Naive thymus-derived CD4-positive, alpha-beta T cell (primary cell): Measurements from ENCODE around the gene CD44. TPM values are rescaled to one million over a fixed set of nuclear protein-coding genes. Genes with fewer than 3 reads are reported as not detected.
"Not testable (repeated sequence)": the region's sequence is repeated elsewhere in the genome, so short reads cannot be mapped to it uniquely, and the experiment has no call there.

ENCODE experiments used
- ATAC-seq: fragments of 150-1000 bp; cut with Tn5 transposase; 2 replicates; pipeline ENCODE4 v1.10.0; 2021; ENCODE audit warnings: mild to moderate bottlenecking, moderate library complexity
- CTCF ChIA-PET: fragments of 350-600 bp; sonication (Branson Sonifier 250); formaldehyde crosslinking; loops from one replicate; lab custom pipeline; 2021; ENCODE audit warnings: antibody characterized with exemption; lab: Charles Lee
- POLR2A ChIA-PET: fragments of 350-600 bp; sonication (Branson Sonifier 250); formaldehyde crosslinking; loops from one replicate; lab custom pipeline; 2021; ENCODE audit warnings: antibody characterized with exemption, inconsistent platforms; lab: Charles Lee
- DNase-seq, 9 donors: peaks; one replicate each; pipeline versions ENCODE4 v3.0.0 to v3.0.0-alpha.2; 2020 to 2022; ENCODE audit warnings: mixed read lengths in 1 of 9
- H3K27ac ChIP-seq: one replicate; pipeline ENCODE4 v1.7.0; 2013; ENCODE audit warnings: mild to moderate bottlenecking, low read depth, low read length, moderate library complexity
- H3K27me3 ChIP-seq, 2 donors: one replicate each; pipeline ENCODE4 v1.7.0; 2013; ENCODE audit warnings: low read length in 2 of 2, mild to moderate bottlenecking in 2 of 2, moderate library complexity in 2 of 2; ENCODE audit not compliant: control insufficient read depth in 2 of 2, insufficient read depth in 2 of 2
- H3K36me3 ChIP-seq, 3 experiments: 1 replicate in 2 of 3; 2 replicates in 1 of 3; pipeline ENCODE4 v1.7.0; 2013; ENCODE audit warnings: low read length in 3 of 3, mild to moderate bottlenecking in 3 of 3, moderate library complexity in 1 of 3; ENCODE audit not compliant: insufficient read depth in 3 of 3, control insufficient read depth in 2 of 3
- H3K4me1 ChIP-seq, 2 donors: one replicate each; pipeline ENCODE4 v1.7.0; 2013; ENCODE audit warnings: low read length in 2 of 2, mild to moderate bottlenecking in 2 of 2, moderate library complexity in 1 of 2; ENCODE audit not compliant: control insufficient read depth in 2 of 2, insufficient read depth in 2 of 2
- H3K4me3 ChIP-seq: 2 replicates; pipeline ENCODE4 v1.7.0; 2013; ENCODE audit warnings: mild to moderate bottlenecking, low read length
- H3K9me3 ChIP-seq, 3 experiments: 1 replicate in 2 of 3; 2 replicates in 1 of 3; pipeline ENCODE4 v1.7.0; 2013; ENCODE audit warnings: low read length in 3 of 3; ENCODE audit not compliant: control insufficient read depth in 2 of 3
- H3K27ac Mint-ChIP-seq, 9 donors: one replicate each; pipeline ENCODE4 v1.8.0; 2020 to 2022; ENCODE audit warnings: mixed read lengths in 9 of 9, mild to moderate bottlenecking in 8 of 9, moderate library complexity in 5 of 9, inconsistent platforms in 2 of 9
- H3K27me3 Mint-ChIP-seq, 5 donors: one replicate each; pipeline ENCODE4 v1.8.0; 2021 to 2022; ENCODE audit warnings: mixed read lengths in 5 of 5, mild to moderate bottlenecking in 1 of 5
- H3K36me3 Mint-ChIP-seq, 5 donors: one replicate each; pipeline ENCODE4 v1.8.0; 2020 to 2022; ENCODE audit warnings: mixed read lengths in 5 of 5, mild to moderate bottlenecking in 3 of 5, inconsistent platforms in 1 of 5
- H3K4me1 Mint-ChIP-seq, 7 donors: one replicate each; pipeline ENCODE4 v1.8.0; 2020 to 2022; ENCODE audit warnings: mixed read lengths in 7 of 7, mild to moderate bottlenecking in 3 of 7, inconsistent platforms in 1 of 7
- H3K4me3 Mint-ChIP-seq, 10 donors: one replicate each; pipeline ENCODE4 v1.8.0; 2020 to 2022; ENCODE audit warnings: mild to moderate bottlenecking in 10 of 10, mixed read lengths in 10 of 10, moderate library complexity in 6 of 10, inconsistent platforms in 2 of 10
- H3K9me3 Mint-ChIP-seq, 11 donors: one replicate each; pipeline ENCODE4 v1.8.0; 2020 to 2022; ENCODE audit warnings: mixed read lengths in 11 of 11, mild to moderate bottlenecking in 4 of 11, inconsistent platforms in 1 of 11, moderate library complexity in 1 of 11
- intact Hi-C, 2 donors: fragments of 100-400 bp; cut with micrococcal nuclease; formaldehyde crosslinking; loops; one replicate each; pipeline ENCODE4 v1.15.1; 2023
- polyA plus RNA-seq, 2 donors: library from polyadenylated mRNA; unstranded; fragments of 300-500 nt; fragmentation: Illumina TruSeq; gene quantifications; one replicate each; pipeline ENCODE4 v1.2.3, GENCODE V29; 2021
- total RNA-seq, 6 experiments: library from RNA in 5 of 6; stranded (reverse) in 5 of 6; gene quantifications; 1 replicate in 5 of 6; 2 replicates in 1 of 6; pipeline ENCODE4 v1.2.3 and lab custom pipeline; 2021 to 2026

CD44 gene
- total and polyA plus RNA-seq, 7 experiments from 2014 or later: 332 to 1,223 (median 755) TPM

DNA sequence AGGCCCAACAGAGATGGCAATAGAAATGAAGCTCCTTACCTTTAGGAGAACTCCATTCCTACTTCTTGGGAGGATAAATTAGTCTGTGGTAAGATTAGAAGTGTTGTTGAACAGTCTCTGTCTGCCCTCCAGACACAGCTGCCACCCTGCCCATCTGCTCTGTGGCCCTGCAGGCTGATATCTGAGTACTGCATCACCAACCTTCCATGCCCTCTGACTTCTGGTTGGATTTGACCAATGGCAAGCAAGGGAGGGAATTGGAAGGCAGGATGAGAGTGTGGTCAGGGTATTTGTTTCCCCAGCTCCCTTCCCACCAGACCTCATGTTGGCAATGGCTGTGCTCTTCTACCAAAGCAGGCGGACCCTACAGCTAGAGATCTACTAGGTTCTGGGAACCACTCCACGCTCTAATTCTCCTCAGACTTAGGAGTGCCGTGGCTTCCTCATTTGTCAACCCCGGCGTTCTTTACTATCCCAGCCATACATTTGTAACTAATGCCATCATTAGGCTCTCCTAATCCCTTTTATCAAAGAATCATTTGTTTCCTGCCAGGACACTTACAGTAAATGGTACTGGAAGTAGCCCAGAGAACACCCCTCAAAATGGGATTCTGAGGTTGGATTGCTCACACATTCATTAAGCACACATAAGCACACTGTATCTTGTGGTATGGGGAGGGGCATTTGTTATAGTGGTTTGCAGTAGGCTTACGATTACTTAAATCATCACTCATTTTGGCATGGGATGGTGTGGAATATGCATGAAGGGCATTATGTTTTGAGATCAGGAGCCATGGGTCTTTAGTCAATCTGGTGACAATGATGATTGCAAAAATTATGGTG, 35.4 kb upstream of the CD44 start:
- H3K27ac ChIP-seq: no peak overlapping the region
- Mint-ChIP-seq H3K27me3 (no peaks in the 10 kb centered on the region), H3K36me3 (peaks cover 0 to 6% (median 0%) of the 10 kb centered on the region in 5 donors), H3K9me3 (peaks cover 0 to 3% (median 0%) of the 10 kb centered on the region in 11 donors), H3K4me3 (no peak overlapping the region), H3K27ac (peak overlapping the region in 2 of 9 donors; percentile 2), H3K4me1 (peaks cover 22 to 52% (median 43%) of the 10 kb centered on the region in 7 donors)
- ChIA-PET POLR2A (interaction anchor here (1.0 to 1.9 kb wide), 4 partner anchors 18 to 56 kb away, joined by 3 to 7 read pairs (median 5); no protein-coding TSS in a partner anchor), CTCF (no interaction called here)
- ATAC-seq (no peak), DNase-seq (no peak)
- no peaks in the 10 kb centered on the region for H3K9me3 ChIP-seq
- intact Hi-C loops: no loop called here
- H3K27me3 ChIP-seq: no peaks in the 10 kb centered on the region
- H3K4me3 ChIP-seq: no peak overlapping the region
- peaks cover 9 to 33% of the 10 kb centered on the region in 2 donors for H3K4me1 ChIP-seq
- no peaks in the 10 kb centered on the region for H3K36me3 ChIP-seq

DNA sequence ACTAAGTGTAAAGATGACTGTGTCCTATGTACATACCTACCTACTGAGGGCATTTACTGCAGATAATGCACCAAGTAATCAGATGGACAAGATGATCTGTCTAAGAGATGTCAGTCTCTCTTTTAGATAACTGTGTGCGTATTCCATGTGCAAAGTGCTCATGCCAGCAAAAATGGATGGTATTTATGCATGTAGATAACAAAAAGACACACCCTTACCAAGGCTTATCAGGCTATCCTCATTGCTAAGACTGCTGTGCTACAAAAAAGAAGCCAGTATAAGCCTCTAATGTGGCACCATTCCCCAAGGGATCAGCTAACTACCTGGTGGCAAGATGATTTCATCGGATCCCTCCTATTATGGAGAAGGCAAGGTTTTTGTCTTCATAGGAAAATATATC, 34.3 kb upstream of the CD44 start:
- Histone ChIP-seq H3K27me3 (no peaks in the 10 kb centered on the region), H3K4me3 (no peak overlapping the region), H3K36me3 (no peaks in the 10 kb centered on the region), H3K27ac (no peak overlapping the region), H3K4me1 (peaks cover 9 to 33% of the 10 kb centered on the region in 2 donors), H3K9me3 (no peaks in the 10 kb centered on the region)
- CTCF ChIA-PET: interaction anchor here (0.5 kb wide), 1 partner anchor 62 kb away, joined by 3 read pairs; no protein-coding TSS in a partner anchor
- H3K36me3 Mint-ChIP-seq: peaks cover 0 to 10% (median 0%) of the 10 kb centered on the region in 5 donors
- POLR2A ChIA-PET: interaction anchor here (1.5 kb wide), 1 partner anchor 20 kb away, joined by 8 read pairs; no protein-coding TSS in a partner anchor
- DNase-seq: no peak
- peaks cover 0 to 8% (median 0%) of the 10 kb centered on the region in 11 donors for H3K9me3 Mint-ChIP-seq
- no peak overlapping the region for H3K4me3 Mint-ChIP-seq
- no peaks in the 10 kb centered on the region for H3K27me3 Mint-ChIP-seq
- H3K4me1 Mint-ChIP-seq: peaks cover 26 to 59% (median 49%) of the 10 kb centered on the region in 7 donors
- intact Hi-C loops: no loop called here
- ATAC-seq: no peak
- no peak overlapping the region for H3K27ac Mint-ChIP-seq

DNA sequence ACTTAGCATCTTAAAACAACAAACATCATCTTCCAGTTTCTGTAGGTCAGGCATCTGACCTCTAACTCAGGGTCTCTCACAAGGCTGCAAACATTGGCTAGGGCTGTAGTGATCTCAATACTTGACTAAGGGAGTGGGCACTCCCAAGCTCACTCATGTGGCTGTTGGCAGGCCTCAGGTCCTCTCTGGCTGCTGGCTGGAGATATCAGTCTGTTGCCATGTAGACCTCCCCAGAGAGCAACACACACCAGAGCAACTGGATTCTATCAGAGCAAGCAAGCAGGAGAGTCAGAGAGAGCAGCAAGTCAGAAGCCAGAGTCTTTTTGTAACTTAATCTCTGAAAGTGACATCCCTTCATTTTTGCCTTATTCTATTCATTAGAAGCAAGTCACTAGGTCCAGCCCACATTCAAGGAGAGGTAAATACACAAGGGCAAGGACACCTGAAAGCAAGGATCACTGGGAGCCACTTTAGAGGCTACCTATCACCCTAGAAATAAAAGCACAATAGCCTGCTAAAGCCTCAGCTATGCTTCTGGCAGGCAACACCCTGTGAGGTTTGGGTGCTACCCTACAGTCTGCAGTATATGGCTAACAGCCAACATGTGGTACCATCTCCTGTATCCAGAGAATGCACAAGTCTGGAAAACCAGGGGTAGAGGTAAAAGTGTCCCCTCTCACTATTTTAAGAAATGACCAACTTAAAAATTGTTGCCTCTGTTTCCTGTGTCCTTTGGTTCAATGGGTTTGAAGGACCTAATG, 33.5 kb upstream of the CD44 start:
- DNase-seq (no peak), ATAC-seq (no peak)
- Histone ChIP-seq H3K36me3 (no peaks in the 10 kb centered on the region), H3K4me1 (peaks cover 9 to 34% of the 10 kb centered on the region in 2 donors), H3K4me3 (no peak overlapping the region), H3K27me3 (no peaks in the 10 kb centered on the region), H3K9me3 (no peaks in the 10 kb centered on the region), H3K27ac (no peak overlapping the region)
- ChIA-PET CTCF (interaction anchor here (0.7 kb wide), 1 partner anchor 60 kb away, joined by 3 read pairs; no protein-coding TSS in a partner anchor), POLR2A (interaction anchor here (0.8 to 1.5 kb wide), 5 partner anchors 19 to 55 kb away, joined by 3 to 8 read pairs (median 3); no protein-coding TSS in a partner anchor)
- Mint-ChIP-seq H3K36me3 (peaks cover 0 to 10% (median 0%) of the 10 kb centered on the region in 5 donors), H3K4me1 (peaks cover 32 to 68% (median 57%) of the 10 kb centered on the region in 7 donors), H3K9me3 (peaks cover 0 to 8% (median 0%) of the 10 kb centered on the region in 11 donors), H3K27me3 (no peaks in the 10 kb centered on the region), H3K4me3 (peak overlapping the region in 1 of 10 donors; percentile 78), H3K27ac (peak overlapping the region in 7 of 9 donors; percentile 12 to 96 (median 83))
- intact Hi-C loops: loop anchor here (1.0 to 2.0 kb wide), 5 partner anchors 9 to 21 kb away; no protein-coding TSS in a partner anchor

DNA sequence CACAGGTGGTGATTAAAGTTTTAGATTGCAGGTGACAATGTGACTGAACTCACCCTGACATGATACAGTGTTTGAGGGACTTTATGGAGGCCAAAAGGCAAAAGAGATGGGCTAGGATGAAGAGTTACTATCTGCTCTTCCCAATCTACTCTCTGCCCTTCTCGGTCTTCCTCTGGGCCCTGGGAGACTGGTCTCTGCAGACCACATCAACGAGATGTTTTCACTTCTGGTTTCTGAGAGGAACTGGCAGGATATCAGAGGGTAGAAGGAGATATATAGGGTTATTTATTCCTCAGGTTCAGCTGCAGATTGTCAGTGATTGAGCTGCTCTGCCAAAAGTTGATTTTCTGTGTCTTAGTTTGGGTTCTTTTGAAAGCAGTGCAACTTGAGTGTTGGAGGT, 32.4 kb upstream of the CD44 start:
- intact Hi-C loops: loop anchor here (1.0 to 2.0 kb wide), 5 partner anchors 8 to 22 kb away; no protein-coding TSS in a partner anchor
- Mint-ChIP-seq H3K4me1 (peaks cover 43 to 79% (median 68%) of the 10 kb centered on the region in 7 donors), H3K36me3 (peaks cover 0 to 10% (median 0%) of the 10 kb centered on the region in 5 donors), H3K4me3 (peak overlapping the region; percentile 16 to 78 (median 70)), H3K27ac (peak overlapping the region in 8 of 9 donors; percentile 83 to 97 (median 92)), H3K27me3 (no peaks in the 10 kb centered on the region), H3K9me3 (peaks cover 0 to 8% (median 0%) of the 10 kb centered on the region in 11 donors)
- Histone ChIP-seq H3K4me3 (no peak overlapping the region), H3K36me3 (no peaks in the 10 kb centered on the region), H3K27ac (peak overlapping the region; percentile 66), H3K27me3 (no peaks in the 10 kb centered on the region), H3K4me1 (peaks cover 16 to 45% of the 10 kb centered on the region in 2 donors), H3K9me3 (no peaks in the 10 kb centered on the region)
- ATAC-seq: peak; percentile 74
- CTCF ChIA-PET: no interaction called here
- POLR2A ChIA-PET: interaction anchor here (0.8 to 1.5 kb wide), 4 partner anchors 21 to 59 kb away, joined by 3 to 5 read pairs (median 4); no protein-coding TSS in a partner anchor
- peak in 5 of 9 donors; percentile 31 to 45 (median 38) for DNase-seq

DNA sequence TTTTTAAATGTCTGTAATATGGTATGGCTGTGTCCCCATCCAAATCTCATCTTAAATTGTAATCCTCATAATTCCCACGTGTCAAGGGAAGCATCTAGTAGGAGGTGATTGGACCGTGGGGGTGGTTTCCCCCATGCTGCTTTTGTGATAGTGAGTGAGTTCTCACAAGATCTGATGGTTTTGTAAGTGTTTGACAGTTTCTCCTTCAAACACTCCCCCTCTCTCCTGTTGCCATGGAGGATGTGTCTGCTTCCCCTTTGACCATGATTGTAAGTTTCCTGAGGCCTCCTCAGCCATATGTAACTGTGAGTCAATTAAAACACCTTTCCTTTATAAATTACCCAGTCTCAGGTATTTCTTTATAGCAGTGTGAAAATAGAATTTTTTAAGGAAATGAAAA, 31.1 kb upstream of the CD44 start:
- POLR2A ChIA-PET: interaction anchor here (0.5 to 1.2 kb wide), 4 partner anchors 9 to 61 kb away, joined by 3 to 5 read pairs (median 4); no protein-coding TSS in a partner anchor
- Histone ChIP-seq H3K27ac (no peak overlapping the region), H3K9me3 (no peaks in the 10 kb centered on the region), H3K27me3 (no peaks in the 10 kb centered on the region), H3K4me3 (no peak overlapping the region), H3K4me1 (peaks cover 16 to 47% of the 10 kb centered on the region in 2 donors), H3K36me3 (no peaks in the 10 kb centered on the region)
- Mint-ChIP-seq H3K4me1 (peaks cover 51 to 87% (median 77%) of the 10 kb centered on the region in 7 donors), H3K9me3 (peaks cover 0 to 8% (median 0%) of the 10 kb centered on the region in 11 donors), H3K4me3 (peak overlapping the region in 5 of 10 donors; percentile 17 to 71 (median 36)), H3K36me3 (peaks cover 0 to 10% (median 0%) of the 10 kb centered on the region in 5 donors), H3K27ac (peak overlapping the region in 8 of 9 donors; percentile 75 to 97 (median 88)), H3K27me3 (peaks cover 0 to 6% (median 0%) of the 10 kb centered on the region in 5 donors)
- CTCF ChIA-PET: no interaction called here
- intact Hi-C loops: loop anchor here in 1 of 2 donors (2.0 kb wide), 2 partner anchors 15 to 21 kb away; no protein-coding TSS in a partner anchor
- ATAC-seq (peak; percentile 57), DNase-seq (no peak)

DNA sequence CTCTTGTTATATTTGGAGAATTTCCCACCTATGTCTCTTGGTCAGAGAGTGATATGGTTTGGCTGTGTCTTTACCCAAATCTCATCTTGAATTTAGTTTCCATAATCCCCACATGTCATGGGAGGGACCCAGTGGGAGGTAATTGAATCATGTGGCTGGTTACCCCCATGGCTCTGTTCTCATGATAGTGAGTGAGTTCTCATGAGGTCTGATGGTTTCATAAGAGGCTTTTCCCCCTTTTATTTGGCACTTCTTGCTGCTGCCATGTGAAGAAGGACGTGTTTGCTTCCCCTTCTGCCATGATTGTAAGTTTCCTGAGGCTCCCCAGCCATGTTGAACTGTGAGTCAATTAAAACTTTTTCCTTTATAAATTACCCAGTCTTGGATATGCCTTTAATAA, 30.6 kb upstream of the CD44 start:
- intact Hi-C loops, H3K27me3 ChIP-seq, ATAC-seq, H3K27ac ChIP-seq, H3K36me3 ChIP-seq, POLR2A ChIA-PET, H3K9me3 Mint-ChIP-seq, H3K4me3 ChIP-seq, DNase-seq, H3K27me3 Mint-ChIP-seq, H3K36me3 Mint-ChIP-seq, H3K9me3 ChIP-seq, CTCF ChIA-PET: not testable (repeated sequence)
- H3K4me1 ChIP-seq: peaks cover 16 to 47% of the 10 kb centered on the region in 2 donors
- peak overlapping the region in 3 of 10 donors; percentile 13 to 71 (median 70) for H3K4me3 Mint-ChIP-seq
- H3K4me1 Mint-ChIP-seq: peaks cover 51 to 87% (median 77%) of the 10 kb centered on the region in 7 donors
- H3K27ac Mint-ChIP-seq: peak overlapping the region in 7 of 9 donors; percentile 80 to 96 (median 85)
